Ishikawa (cell line): ENCODE measurements around the gene ACTMAP.

Experiments
- CEBPB ChIP-seq: IDR thresholded peaks from 2 replicates; pipeline ENCODE4 v1.6.1; 2012
- CREB1 ChIP-seq: IDR thresholded peaks from 2 replicates; pipeline ENCODE4 v1.6.1; 2012; ENCODE audit warnings: low read depth
- EGR1 ChIP-seq: IDR thresholded peaks from 2 replicates; pipeline ENCODE4 v1.6.1; 2012
- EP300 ChIP-seq: IDR thresholded peaks from 2 replicates; pipeline ENCODE4 v1.6.1; 2012; ENCODE audit warnings: borderline replicate concordance
- FOXM1 ChIP-seq: IDR thresholded peaks from 2 replicates; pipeline ENCODE4 v1.6.1; 2012; ENCODE audit warnings: low read depth, borderline replicate concordance
- MAX ChIP-seq: IDR thresholded peaks from 2 replicates; pipeline ENCODE4 v1.6.1; 2012
- NFIC ChIP-seq: IDR thresholded peaks from 2 replicates; pipeline ENCODE4 v1.6.1; 2012
- RAD21 ChIP-seq: IDR thresholded peaks from 2 replicates; pipeline ENCODE4 v1.6.1; 2012; ENCODE audit warnings: low read depth
- TAF1 ChIP-seq: IDR thresholded peaks from 2 replicates; pipeline ENCODE4 v1.6.1; 2012; ENCODE audit warnings: low read depth, mild to moderate bottlenecking
- TCF12 ChIP-seq: IDR thresholded peaks from 2 replicates; pipeline ENCODE4 v1.6.1; 2012; ENCODE audit warnings: low read depth
- TEAD4 ChIP-seq: IDR thresholded peaks from 2 replicates; pipeline ENCODE4 v1.6.1; 2012
- YY1 ChIP-seq: IDR thresholded peaks from 2 replicates; pipeline ENCODE4 v1.6.1; 2012; ENCODE audit warnings: low read depth
- ZBTB7A ChIP-seq: IDR thresholded peaks from 2 replicates; pipeline ENCODE4 v1.6.1; 2012; ENCODE audit warnings: low read depth
- TF ChIP-seq, protein P1 (sequence below): IDR thresholded peaks from 2 replicates; pipeline ENCODE4 v1.6.1; 2012; ENCODE audit warnings: low read depth, mild to moderate bottlenecking

GRCh38 chr19:40723661-40724254 is 26.5 kb downstream of the ACTMAP start:
- TF ChIP-seq, protein P1, sequence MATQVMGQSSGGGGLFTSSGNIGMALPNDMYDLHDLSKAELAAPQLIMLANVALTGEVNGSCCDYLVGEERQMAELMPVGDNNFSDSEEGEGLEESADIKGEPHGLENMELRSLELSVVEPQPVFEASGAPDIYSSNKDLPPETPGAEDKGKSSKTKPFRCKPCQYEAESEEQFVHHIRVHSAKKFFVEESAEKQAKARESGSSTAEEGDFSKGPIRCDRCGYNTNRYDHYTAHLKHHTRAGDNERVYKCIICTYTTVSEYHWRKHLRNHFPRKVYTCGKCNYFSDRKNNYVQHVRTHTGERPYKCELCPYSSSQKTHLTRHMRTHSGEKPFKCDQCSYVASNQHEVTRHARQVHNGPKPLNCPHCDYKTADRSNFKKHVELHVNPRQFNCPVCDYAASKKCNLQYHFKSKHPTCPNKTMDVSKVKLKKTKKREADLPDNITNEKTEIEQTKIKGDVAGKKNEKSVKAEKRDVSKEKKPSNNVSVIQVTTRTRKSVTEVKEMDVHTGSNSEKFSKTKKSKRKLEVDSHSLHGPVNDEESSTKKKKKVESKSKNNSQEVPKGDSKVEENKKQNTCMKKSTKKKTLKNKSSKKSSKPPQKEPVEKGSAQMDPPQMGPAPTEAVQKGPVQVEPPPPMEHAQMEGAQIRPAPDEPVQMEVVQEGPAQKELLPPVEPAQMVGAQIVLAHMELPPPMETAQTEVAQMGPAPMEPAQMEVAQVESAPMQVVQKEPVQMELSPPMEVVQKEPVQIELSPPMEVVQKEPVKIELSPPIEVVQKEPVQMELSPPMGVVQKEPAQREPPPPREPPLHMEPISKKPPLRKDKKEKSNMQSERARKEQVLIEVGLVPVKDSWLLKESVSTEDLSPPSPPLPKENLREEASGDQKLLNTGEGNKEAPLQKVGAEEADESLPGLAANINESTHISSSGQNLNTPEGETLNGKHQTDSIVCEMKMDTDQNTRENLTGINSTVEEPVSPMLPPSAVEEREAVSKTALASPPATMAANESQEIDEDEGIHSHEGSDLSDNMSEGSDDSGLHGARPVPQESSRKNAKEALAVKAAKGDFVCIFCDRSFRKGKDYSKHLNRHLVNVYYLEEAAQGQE, result no peak
- no peak for TF ChIP-seq RAD21
- TF ChIP-seq EGR1, result no peak
- TF ChIP-seq TCF12, result no peak
- TF ChIP-seq EP300, result no peak
- no peak for TF ChIP-seq TAF1
- TF ChIP-seq MAX, result no peak
- TF ChIP-seq CEBPB, result no peak
- TF ChIP-seq YY1, result no peak
- no peak for TF ChIP-seq NFIC
- no peak for TF ChIP-seq CREB1
- TF ChIP-seq TEAD4, result no peak
- TF ChIP-seq FOXM1, result no peak
- no peak for TF ChIP-seq ZBTB7A
